ENCODE measurements around the gene GXYLT2.

- TF ChIP-seq CTCF (IDR thresholded peaks at IDR 0.05) (no peak), POLR2AphosphoS5 (IDR thresholded peaks at IDR 0.05) (no peak), EP300 (IDR thresholded peaks at IDR 0.05; ENCODE audit: low read depth) (no peak)
Observed at GRCh38 chr3:73024836-73025235, 137.0 kb downstream of the GXYLT2 start.

Measured in transverse colon (tissue), 4 donors.